HG03432 (cell line): ENCODE measurements around the gene FAM98B.

Source experiments
- ATAC-seq: cut with Tn5 transposase; IDR thresholded peaks from one replicate; pipeline ENCODE4 v1.9.1; 2021; ENCODE audit warnings: mild to moderate bottlenecking, moderate library complexity; ENCODE audit not compliant: unreplicated experiment

The FAM98B gene

DNA sequence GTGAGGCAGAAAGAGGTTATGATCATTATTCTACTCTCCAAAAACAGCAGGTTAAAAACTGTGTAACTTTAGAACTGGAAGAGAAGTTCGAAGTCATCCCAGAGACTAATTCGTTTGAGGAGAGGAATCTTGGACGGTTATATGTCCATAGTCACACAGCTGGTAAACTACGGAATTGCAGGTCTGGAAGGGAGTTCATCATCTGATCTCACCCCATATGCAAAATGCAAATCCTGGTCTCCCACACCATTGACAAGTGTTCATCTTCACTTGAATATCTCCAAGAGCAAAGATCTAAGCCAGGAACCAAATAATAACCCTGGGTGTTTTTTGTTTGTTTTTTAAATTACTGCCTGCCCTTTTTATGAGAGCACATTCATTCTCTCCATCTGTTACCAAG, 53.1 kb downstream of the FAM98B start:
- ATAC-seq: no peak

- ATAC-seq: no peak
Observed at GRCh38 chr15:38507570-38507969, 53.6 kb downstream of the FAM98B start.

DNA sequence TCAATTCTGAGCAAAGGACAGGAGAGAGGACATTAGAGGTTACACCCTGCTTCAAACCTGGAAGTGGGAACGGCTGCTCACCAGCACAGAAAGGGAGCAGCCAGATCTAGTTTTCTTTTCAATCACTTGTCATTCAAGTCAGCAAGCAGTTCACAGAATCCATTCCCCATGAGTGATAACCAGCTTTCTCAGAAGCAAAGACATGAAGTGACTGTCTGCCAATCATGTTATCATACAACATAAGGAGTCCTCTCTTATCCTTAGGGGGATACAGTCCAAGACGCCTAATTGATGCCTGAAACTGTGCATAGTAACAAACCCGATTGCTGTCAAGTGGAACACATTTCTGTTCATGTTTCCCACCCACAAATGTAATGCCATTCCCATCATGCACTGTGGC, 54.7 kb downstream of the FAM98B start:
- peak; percentile 70 for ATAC-seq

DNA sequence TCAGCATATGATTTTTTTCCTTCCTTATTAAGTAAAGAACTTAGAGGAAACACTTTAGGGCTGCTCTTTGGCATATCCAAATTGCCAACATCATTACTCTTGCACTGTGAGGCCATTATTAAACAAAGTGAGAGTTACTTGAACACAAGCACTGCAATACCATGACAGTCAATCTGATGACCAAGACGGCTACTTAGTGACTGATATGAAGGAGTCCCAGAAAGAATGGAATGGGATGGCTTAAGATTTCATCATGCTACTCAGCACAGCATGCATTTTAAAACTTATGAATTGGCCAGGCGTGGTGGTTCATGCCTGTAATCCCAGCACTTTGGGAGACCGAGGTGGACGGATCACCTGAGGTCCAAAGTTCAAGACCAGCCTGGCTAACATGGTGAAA, 55.2 kb downstream of the FAM98B start:
- ATAC-seq: no peak

DNA sequence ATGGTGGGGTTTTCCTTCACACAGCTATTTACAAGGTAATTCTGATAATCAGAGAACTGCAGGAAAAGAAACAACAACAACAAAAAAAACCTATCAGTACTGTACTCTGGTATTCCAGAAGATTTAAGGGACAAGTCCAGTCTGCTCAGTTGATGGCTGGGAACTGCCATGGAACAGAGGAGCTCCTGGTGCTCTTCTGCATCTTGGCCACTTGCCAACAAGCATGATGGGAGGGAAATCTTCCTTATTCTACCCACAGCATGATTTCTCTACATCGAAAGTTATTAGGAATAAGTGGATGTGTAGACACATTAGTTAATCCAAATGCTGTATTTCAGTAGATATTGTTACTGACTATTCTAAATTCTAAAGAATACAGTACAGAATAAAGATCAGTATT, 59.0 kb downstream of the FAM98B start:
- ATAC-seq: no peak

- ATAC-seq: peak; percentile 92
Observed at GRCh38 chr15:38514601-38515000, 60.7 kb downstream of the FAM98B start.

GRCh38 chr15:38516626-38517025, 62.7 kb downstream of the FAM98B start:
- no peak for ATAC-seq

DNA sequence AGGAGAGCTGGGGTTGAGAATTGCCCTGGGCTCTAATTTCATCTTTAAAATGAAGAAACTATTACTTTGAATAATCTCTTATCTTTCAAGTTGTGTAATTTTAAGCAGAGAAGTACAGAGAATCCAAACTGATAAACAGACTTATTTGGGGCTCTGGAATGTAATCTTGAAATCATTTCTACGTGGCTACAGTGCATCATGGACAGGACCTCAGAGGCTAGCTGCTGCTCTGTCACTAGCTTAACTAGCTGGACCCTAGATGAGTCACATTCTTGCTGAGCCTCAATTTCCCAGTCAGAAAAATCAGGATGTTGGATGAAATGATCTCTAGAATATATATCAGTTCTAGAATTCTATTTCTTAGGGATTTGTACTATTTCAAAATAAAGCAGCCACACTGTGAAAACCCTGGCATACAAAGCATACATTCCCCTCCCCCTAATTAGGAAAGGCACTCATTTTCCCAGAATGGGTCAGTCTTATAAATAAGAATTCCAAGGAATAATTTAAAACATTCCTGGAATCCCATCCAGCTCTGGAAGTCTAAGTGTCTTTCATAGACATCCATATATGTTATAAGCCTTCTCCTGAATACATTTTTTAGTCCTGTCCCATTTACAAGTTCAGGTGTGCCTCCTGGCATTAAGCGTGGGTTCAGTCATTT, 63.5 kb downstream of the FAM98B start:
- ATAC-seq: no peak

GRCh38 chr15:38518084-38518483, 64.2 kb downstream of the FAM98B start:
- ATAC-seq: no peak

DNA sequence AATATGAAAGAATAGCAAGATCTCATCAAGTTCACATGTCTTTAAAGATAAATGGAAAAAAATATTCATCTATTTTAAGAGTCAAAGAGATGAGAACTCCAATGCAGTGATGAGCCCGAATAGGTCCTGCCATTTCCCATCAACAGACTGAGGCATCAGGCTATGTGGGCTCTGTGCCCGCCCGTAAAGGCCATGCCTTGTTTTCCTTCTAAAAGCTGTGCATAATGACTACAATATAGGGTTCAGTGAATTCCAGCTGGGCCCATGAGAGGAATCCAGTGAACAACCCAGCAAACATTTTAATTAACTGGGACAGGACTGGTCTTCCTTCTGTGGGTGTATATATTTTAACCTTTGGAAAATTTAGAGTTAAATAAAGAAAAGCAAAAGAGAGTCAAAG, 66.1 kb downstream of the FAM98B start:
- no peak for ATAC-seq

- no peak for ATAC-seq
Observed at GRCh38 chr15:38521316-38521715, 67.4 kb downstream of the FAM98B start.

DNA sequence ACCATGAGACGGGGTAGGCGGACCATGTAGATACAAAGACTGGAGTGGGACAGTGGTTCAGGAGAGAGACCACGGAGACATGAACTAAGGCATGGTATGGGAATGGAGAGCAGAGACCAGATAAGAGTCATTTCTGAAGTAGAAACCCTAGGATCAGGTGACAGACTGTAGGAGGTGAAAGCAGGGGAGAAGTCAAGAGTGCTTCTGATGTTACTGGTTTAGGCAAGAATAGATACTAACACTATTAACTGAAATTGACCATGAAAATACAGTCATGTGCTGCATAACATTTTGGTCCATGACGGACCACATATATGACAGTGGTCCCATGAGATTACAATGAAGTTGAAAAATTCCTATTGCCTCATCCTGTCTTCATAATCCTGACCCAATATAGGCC, 69.0 kb downstream of the FAM98B start:
- no peak for ATAC-seq

DNA sequence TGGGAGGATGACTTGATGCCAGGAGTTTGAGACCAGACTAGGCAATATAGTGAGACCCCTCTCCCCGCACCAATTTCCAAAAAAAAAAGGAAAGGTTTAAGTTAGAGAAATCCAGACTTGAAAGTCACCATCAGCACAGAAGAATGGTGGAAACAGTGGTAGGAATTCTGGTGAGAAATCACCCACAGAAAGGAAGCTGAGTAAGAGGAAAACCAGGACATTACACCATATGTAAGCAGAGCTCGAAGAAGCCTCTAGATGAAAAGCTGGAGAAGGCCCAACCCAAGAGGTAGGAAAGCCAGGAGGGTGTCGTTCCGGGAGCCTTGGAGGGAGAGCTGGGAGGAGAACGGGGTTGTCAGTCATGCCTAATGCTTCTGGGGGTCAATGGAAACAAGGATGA, 70.2 kb downstream of the FAM98B start:
- no peak for ATAC-seq

- ATAC-seq: no peak
Observed at GRCh38 chr15:38525489-38525888, 71.6 kb downstream of the FAM98B start.

- no peak for ATAC-seq
Observed at GRCh38 chr15:38526158-38526557, 72.2 kb downstream of the FAM98B start.

- no peak for ATAC-seq
Observed at GRCh38 chr15:38528294-38528693, 74.4 kb downstream of the FAM98B start.

GRCh38 chr15:38530113-38530512, 76.2 kb downstream of the FAM98B start:
- peak; percentile 84 for ATAC-seq

DNA sequence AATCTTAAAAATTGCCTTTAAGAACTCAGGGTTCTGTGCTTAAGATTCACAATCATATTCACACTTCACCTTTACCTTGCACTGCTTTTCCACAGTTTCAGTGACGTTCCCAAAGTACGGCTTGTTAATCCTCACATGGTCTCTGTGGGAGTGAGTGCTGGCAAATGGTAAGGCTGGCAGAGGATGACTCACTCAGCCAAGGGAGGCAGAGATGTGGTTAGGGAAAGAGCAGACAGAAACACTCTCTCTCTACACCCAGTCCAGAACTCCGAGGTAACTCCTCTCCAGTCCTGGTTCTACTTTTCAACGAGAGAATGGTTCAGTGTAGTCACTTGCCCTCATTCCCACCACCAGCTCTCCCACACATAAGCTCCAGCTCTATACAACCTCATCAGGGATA, 77.6 kb downstream of the FAM98B start:
- no peak for ATAC-seq

DNA sequence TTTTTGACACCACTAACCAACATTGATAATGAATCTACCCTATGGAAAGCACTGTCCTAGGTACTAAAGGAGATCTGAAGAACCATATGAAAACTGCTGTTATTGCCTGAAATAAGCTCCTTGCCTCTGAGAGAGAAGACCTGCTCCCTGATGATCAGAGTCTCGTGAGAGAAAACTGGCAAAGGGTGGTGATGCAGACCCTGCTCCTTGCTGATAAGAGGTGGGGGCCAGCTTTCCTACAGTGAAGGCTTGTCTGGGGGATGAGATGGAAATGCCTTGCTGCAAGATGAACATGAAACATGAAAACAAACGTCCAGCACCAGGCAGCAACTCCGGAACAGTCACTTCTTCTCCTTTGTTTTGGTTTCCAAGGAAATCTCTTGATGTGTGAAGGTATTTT, 78.8 kb downstream of the FAM98B start:
- no peak for ATAC-seq

- no peak for ATAC-seq
Observed at GRCh38 chr15:38533416-38533915, 79.5 kb downstream of the FAM98B start.

DNA sequence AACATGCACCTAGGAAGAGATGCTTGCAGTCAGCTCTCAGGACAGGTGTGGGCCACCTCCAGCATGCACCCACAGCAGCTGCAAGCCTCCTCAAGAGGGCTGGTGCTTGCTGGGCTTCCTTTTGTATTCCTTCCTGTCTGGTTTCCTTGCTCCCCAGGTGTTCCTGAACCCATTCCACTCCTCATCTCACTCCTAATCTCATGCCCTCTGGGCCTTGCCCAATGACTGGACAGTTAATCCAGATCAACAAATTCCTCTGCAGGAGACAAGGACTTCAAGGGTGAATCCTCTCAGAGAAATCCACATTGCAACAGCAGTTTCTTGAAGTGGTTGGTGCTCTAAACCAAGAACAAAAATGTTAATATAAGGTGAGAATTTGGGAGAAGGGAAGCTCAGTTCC, 80.0 kb downstream of the FAM98B start:
- no peak for ATAC-seq

- ATAC-seq: no peak
Observed at GRCh38 chr15:38534691-38535090, 80.8 kb downstream of the FAM98B start.

DNA sequence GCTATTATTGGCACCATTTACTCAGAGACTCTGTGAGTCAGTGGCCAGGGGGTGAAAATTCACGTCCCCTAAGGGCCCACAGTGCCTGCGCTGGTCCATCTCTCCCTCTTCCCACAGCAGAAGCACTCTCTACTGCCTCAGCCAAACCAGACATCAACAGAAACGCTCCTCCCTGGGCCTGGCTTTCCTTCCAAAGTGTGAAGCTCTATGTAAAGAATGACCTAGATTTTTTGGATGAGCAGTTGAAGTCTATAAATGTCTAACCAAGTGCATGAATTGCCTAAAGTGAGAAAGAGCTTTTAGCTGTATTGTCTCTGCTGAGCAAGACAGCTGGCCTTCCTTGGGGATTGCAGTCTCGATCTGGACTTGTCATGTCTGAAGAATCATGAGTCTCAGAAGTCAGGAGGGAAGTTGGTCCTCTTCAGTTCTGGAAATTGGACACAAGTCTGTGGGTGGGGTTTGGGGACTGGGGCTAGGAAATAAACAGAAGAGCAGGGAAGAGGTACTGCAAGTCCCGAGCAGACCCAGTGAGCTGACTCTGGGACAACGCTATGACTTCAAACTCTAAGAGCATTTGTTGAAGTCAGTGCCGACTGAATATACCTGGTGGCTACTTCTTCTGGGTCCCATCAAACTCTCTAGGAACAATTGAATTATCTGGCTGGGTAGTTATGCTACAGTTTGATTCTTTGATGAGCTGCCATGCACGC, 81.7 kb downstream of the FAM98B start:
- no peak for ATAC-seq
